Measurements from ENCODE around the gene SETD7. TPM values are rescaled to one million over a fixed set of nuclear protein-coding genes. Genes with fewer than 3 reads are reported as not detected.

SETD7 gene
- total RNA-seq, 3 donors from 2014 or later, result 10.2 to 68.4 (median 24.8) TPM

- Histone ChIP-seq H3K4me3 (no peak overlapping the region), H3K9me3 (no peaks in the 10 kb centered on the region), H3K4me1 (ENCODE audit: low read depth) (no peaks in the 10 kb centered on the region), H3K36me3 (ENCODE audit: low read depth) (no peaks in the 10 kb centered on the region)
- DNase-seq (no peak), ATAC-seq (no peak)
- TF ChIP-seq CTCF (IDR thresholded peaks at IDR 0.05), result no peak
- intact Hi-C loops (cut with DNase I, micrococcal nuclease), result no loop called here
Measured at GRCh38 chr4:139501117-139501516, 54.9 kb downstream of the SETD7 start.

- intact Hi-C loops (cut with DNase I, micrococcal nuclease), result loop anchor here in 1 of 2 donors (10.0 kb wide), 1 partner anchor 156 kb away; no protein-coding TSS in a partner anchor
- ATAC-seq (no peak), DNase-seq (no peak)
- Histone ChIP-seq H3K4me1 (ENCODE audit: low read depth) (no peaks in the 10 kb centered on the region), H3K4me3 (no peak overlapping the region), H3K9me3 (no peaks in the 10 kb centered on the region), H3K36me3 (ENCODE audit: low read depth) (no peaks in the 10 kb centered on the region)
- TF ChIP-seq CTCF (IDR thresholded peaks at IDR 0.05), result no peak
Measured at GRCh38 chr4:139499186-139499585, 56.8 kb downstream of the SETD7 start.

- TF ChIP-seq CTCF (IDR thresholded peaks at IDR 0.05), result no peak
- no peaks in the 10 kb centered on the region for H3K36me3 ChIP-seq (ENCODE audit: low read depth)
- no peaks in the 10 kb centered on the region for H3K9me3 ChIP-seq
- no peak overlapping the region for H3K4me3 ChIP-seq
- ATAC-seq, result no peak
- H3K4me1 ChIP-seq (ENCODE audit: low read depth), result no peaks in the 10 kb centered on the region
- intact Hi-C loops (cut with DNase I, micrococcal nuclease), result loop anchor here in 1 of 2 donors (10.0 kb wide), 1 partner anchor 162 kb away; no protein-coding TSS in a partner anchor
- no peak for DNase-seq
Measured at GRCh38 chr4:139493176-139493575, 62.8 kb downstream of the SETD7 start.

GRCh38 chr4:139492429-139492828 is 63.6 kb downstream of the SETD7 start:
- TF ChIP-seq CTCF (IDR thresholded peaks at IDR 0.05), result no peak
- ATAC-seq (no peak), DNase-seq (no peak)
- H3K9me3 ChIP-seq, result no peaks in the 10 kb centered on the region
- intact Hi-C loops (cut with DNase I, micrococcal nuclease), result loop anchor here in 1 of 2 donors (10.0 kb wide), 1 partner anchor 162 kb away; no protein-coding TSS in a partner anchor
- no peaks in the 10 kb centered on the region for H3K36me3 ChIP-seq (ENCODE audit: low read depth)
- no peak overlapping the region for H3K4me3 ChIP-seq
- no peaks in the 10 kb centered on the region for H3K4me1 ChIP-seq (ENCODE audit: low read depth)

GRCh38 chr4:139489638-139490037 is 66.4 kb downstream of the SETD7 start:
- Histone ChIP-seq H3K36me3 (ENCODE audit: low read depth) (no peaks in the 10 kb centered on the region), H3K4me3 (no peak overlapping the region), H3K9me3 (no peaks in the 10 kb centered on the region), H3K4me1 (ENCODE audit: low read depth) (no peaks in the 10 kb centered on the region)
- intact Hi-C loops (cut with DNase I, micrococcal nuclease), result loop anchor here in 1 of 2 donors (10.0 kb wide), 1 partner anchor 165 kb away; no protein-coding TSS in a partner anchor
- ATAC-seq (no peak), DNase-seq (no peak)
- no peak for TF ChIP-seq CTCF (IDR thresholded peaks at IDR 0.05)

GRCh38 chr4:139488442-139488841 is 67.6 kb downstream of the SETD7 start:
- DNase-seq (no peak), ATAC-seq (no peak)
- intact Hi-C loops (cut with DNase I, micrococcal nuclease), result no loop called here
- no peak overlapping the region for H3K4me3 ChIP-seq
- no peaks in the 10 kb centered on the region for H3K36me3 ChIP-seq (ENCODE audit: low read depth)
- TF ChIP-seq CTCF (IDR thresholded peaks at IDR 0.05), result no peak
- no peaks in the 10 kb centered on the region for H3K4me1 ChIP-seq (ENCODE audit: low read depth)
- H3K9me3 ChIP-seq, result no peaks in the 10 kb centered on the region
